GM12878 (cell line): ENCODE measurements around the gene C5AR1. TPM values are rescaled to one million over a fixed set of nuclear protein-coding genes. Genes with fewer than 3 reads are reported as not detected.

Experiments used
- ATAC-seq: fragments of 200-7000 bp; cut with Tn5 transposase; 3 replicates; pipeline ENCODE4 v1.9.1; 2020; ENCODE audit warnings: mild to moderate bottlenecking, moderate library complexity
- BruUV-seq: library from RNA; stranded (reverse); fragments of 400-500 nt; replicated peaks from 2 replicates; lab custom pipeline; 2021; lab: Mats Ljungman, UMichigan
- CTCF ChIA-PET: fragments of 300-600 bp; sonication (Branson Sonifier 250); formaldehyde crosslinking; extraction: SDS; loops from one replicate; lab custom pipeline; 2021; ENCODE audit warnings: inconsistent platforms; lab: Yijun Ruan, JAX
- POLR2A ChIA-PET: fragments of 350-600 bp; formaldehyde crosslinking; extraction: SDS; loops from one replicate; lab custom pipeline; 2021; ENCODE audit warnings: inconsistent platforms; lab: Charles Lee
- RAD21 ChIA-PET: fragments of 300-600 bp; sonication (Branson Sonifier 250); formaldehyde crosslinking; loops from one replicate; lab custom pipeline; 2023; ENCODE audit warnings: antibody characterized with exemption; ENCODE audit not compliant: unreplicated experiment; lab: Charles Lee
- SMC1A ChIA-PET: fragments of 300-600 bp; sonication (Branson Sonifier 250); formaldehyde crosslinking; loops from one replicate; lab custom pipeline; 2023; ENCODE audit not compliant: unreplicated experiment, uncharacterized antibody; lab: Charles Lee
- DNase-seq: peaks from one replicate; pipeline ENCODE4 v3.0.0-alpha.2; 2011; ENCODE audit warnings: low read depth, low spot score
- FAIRE-seq: peaks from 3 replicates; lab custom pipeline; 2011; peaks lifted over from hg19 to GRCh38; lab: Jason Lieb, UNC
- H2AFZ ChIP-seq: 2 replicates; pipeline ENCODE4 v1.6.0; 2011; ENCODE audit warnings: low read depth, low read length, control low read depth; ENCODE audit not compliant: control insufficient read depth
- H3K27ac ChIP-seq: 2 replicates; pipeline ENCODE4 v1.5.1; 2011; ENCODE audit warnings: control low read depth; ENCODE audit not compliant: control insufficient read depth, insufficient read depth
- H3K27me3 ChIP-seq, 2 experiments: replicated peaks in 1 of 2; 2 replicates each; pipeline versions ENCODE4 v1.6.0 to v1.6.1; 2011; ENCODE audit warnings: low read length in 1 of 2; ENCODE audit not compliant: control insufficient read depth in 2 of 2, insufficient read depth in 2 of 2
- H3K36me3 ChIP-seq, 2 experiments: 2 replicates each; pipeline ENCODE4 v1.5.1; 2011; ENCODE audit warnings: low read length in 1 of 2; ENCODE audit not compliant: control insufficient read depth in 2 of 2, insufficient read depth in 2 of 2
- H3K4me1 ChIP-seq: 2 replicates; pipeline ENCODE4 v1.6.1; 2011; ENCODE audit warnings: mild to moderate bottlenecking, low read length, moderate library complexity, mixed read lengths; ENCODE audit not compliant: control insufficient read depth, insufficient read depth
- H3K4me2 ChIP-seq: 2 replicates; pipeline ENCODE4 v1.6.0; 2011; ENCODE audit warnings: control low read depth; ENCODE audit not compliant: control insufficient read depth, insufficient read depth
- H3K4me3 ChIP-seq: fragments of 200-600 bp; sonication (generic); 2 replicates; pipeline ENCODE4 v1.5.1; 2016
- H3K79me2 ChIP-seq: 2 replicates; pipeline ENCODE4 v1.6.0; 2011; ENCODE audit warnings: low read length; ENCODE audit not compliant: control insufficient read depth, insufficient read depth
- H3K9ac ChIP-seq: 2 replicates; pipeline ENCODE4 v1.8.0; 2011; ENCODE audit warnings: low read length, control low read depth, mixed read lengths; ENCODE audit not compliant: control insufficient read depth, insufficient read depth
- H3K9me3 ChIP-seq: replicated peaks from 3 replicates; pipeline ENCODE4 v1.5.1; 2011; ENCODE audit warnings: mild to moderate bottlenecking, low read length; ENCODE audit not compliant: control insufficient read depth, insufficient read depth
- H4K20me1 ChIP-seq: 2 replicates; pipeline ENCODE4 v1.6.0; 2011; ENCODE audit not compliant: control insufficient read depth, insufficient read depth
- CREB1 ChIP-seq: IDR thresholded peaks from 2 replicates; pipeline ENCODE4 v1.6.1; 2012; ENCODE audit warnings: low read depth, mild to moderate bottlenecking, inconsistent platforms
- MTA3 ChIP-seq: IDR thresholded peaks from 2 replicates; pipeline ENCODE4 v1.6.1; 2012; ENCODE audit warnings: low read length, inconsistent platforms, borderline replicate concordance
- NFYB ChIP-seq: IDR thresholded peaks from 2 replicates; pipeline ENCODE4 v1.6.1; 2011; ENCODE audit warnings: low read depth, mild to moderate bottlenecking, low read length, improper control_type of control experiment, moderate library complexity; ENCODE audit not compliant: insufficient read depth
- POLR2AphosphoS2 ChIP-seq: IDR thresholded peaks from 2 replicates; pipeline ENCODE4 v1.6.1; 2011; ENCODE audit warnings: low read depth, mild to moderate bottlenecking, low read length, improper control_type of control experiment, moderate library complexity
- PRDM15 ChIP-seq: fragments of 450-650 bp; formaldehyde crosslinking; IDR thresholded peaks from 2 replicates; pipeline ENCODE4 v1.4.0; 2020; ENCODE audit warnings: mild to moderate bottlenecking, moderate library complexity
- RFX5 ChIP-seq: IDR thresholded peaks from 2 replicates; pipeline ENCODE4 v1.6.1; 2011; ENCODE audit warnings: low read depth, low read length, improper control_type of control experiment
- SMAD1 ChIP-seq: fragments of 450-650 bp; IDR thresholded peaks from 2 replicates; pipeline ENCODE4 v1.6.1; 2018; ENCODE audit warnings: mild to moderate bottlenecking, low read depth; ENCODE audit not compliant: partially characterized antibody
- TCF7 ChIP-seq: IDR thresholded peaks from 2 replicates; pipeline ENCODE4 v1.6.1; 2014; ENCODE audit warnings: antibody characterized with exemption, borderline replicate concordance
- USF2 ChIP-seq: IDR thresholded peaks from 2 replicates; pipeline ENCODE4 v1.6.1; 2011; ENCODE audit warnings: low read depth, low read length, improper control_type of control experiment, borderline replicate concordance
- ZNF207 ChIP-seq: fragments of 450-650 bp; IDR thresholded peaks from 2 replicates; pipeline ENCODE4 v1.6.1; 2014; ENCODE audit warnings: antibody characterized with exemption, mild to moderate bottlenecking, borderline replicate concordance
- ZSCAN29 ChIP-seq: fragments of 450-650 bp; IDR thresholded peaks from 2 replicates; pipeline ENCODE4 v1.6.1; 2017; ENCODE audit warnings: mild to moderate bottlenecking, moderate library complexity
- WGBS: methylation state at CpG from one replicate; pipeline ENCODE4 v1.1.6; 2016; ENCODE audit warnings: low lambda C conversion rate; ENCODE audit not compliant: insufficient replicate concordance, insufficient coverage; ENCODE audit errors: missing lambda C conversion rate; 5-methylcytosine and 5-hydroxymethylcytosine counted together
- in situ Hi-C: fragments of 300-500 bp; cut with MboI; formaldehyde crosslinking; loops from 9 replicates; pipeline ENCODE4 v1.14.3; 2018; ENCODE audit warnings: mixed read lengths
- intact Hi-C: fragments of 100-400 bp; cut with micrococcal nuclease; formaldehyde crosslinking; loops from one replicate; pipeline ENCODE4 v1.14.2; 2022; ENCODE audit not compliant: unreplicated experiment
- polyA plus RNA-seq, 11 experiments: library from polyadenylated mRNA; depleted of rRNA in 4 of 11; unstranded in 6 of 11; stranded (reverse) in 5 of 11; fragments of >200 nt; fragmentation: Nextera tagmentation in 4 of 11; fragmentation: Illumina TruSeq in 1 of 11; extraction: Ambion mirVana in 4 of 11; extraction: Trizol in 1 of 11; gene quantifications; 1 replicate in 1 of 11; 2 replicates in 10 of 11; pipeline versions ENCODE4 v1.2.1 to v1.2.3, GENCODE V29; 2011 to 2016; ENCODE audit warnings: inconsistent platforms in 2 of 11, missing spikeins in 2 of 11, low read depth in 1 of 11
- total RNA-seq, 4 experiments: library from RNA; depleted of rRNA in 3 of 4; stranded (reverse); fragments of >200 nt in 3 of 4; fragmentation: Illumina TruSeq in 1 of 4; extraction: Trizol in 1 of 4; gene quantifications; 2 replicates each; pipeline versions ENCODE4 v1.2.1 to v1.2.3, GENCODE V29; 2013 to 2021

C5AR1 gene
- total and polyA plus RNA-seq, 10 of the 15 experiments (the other 5 are each of a cell fraction or from before 2014, with no cell fraction given), result 0.04 to 1.5 (median 0.18) TPM

- no TSS peak for BruUV-seq
- Histone ChIP-seq H3K79me2 (peaks cover 25% of the 10 kb centered on the region), H3K4me3 (0 out of 2 replicates have a peak overlapping the region, but pooled peaks have one; percentile 21), H3K27me3 (no peaks in the 10 kb centered on the region), H3K9me3 (no peaks in the 10 kb centered on the region; the same call in 2 of the 3 replicates), H3K4me1 (peaks cover 7% of the 10 kb centered on the region), H4K20me1 (no peaks in the 10 kb centered on the region; the same call in 1 of the 2 replicates), H3K9ac (no peak overlapping the region), H3K27ac (no peak overlapping the region), H2AFZ (no peak overlapping the region), H3K4me2 (peak overlapping the region; percentile 1; the same call in 1 of the 2 replicates), H3K36me3 (peaks cover 12 to 17% of the 10 kb centered on the region in 2 experiments; a peak in 3 of 4 replicates)
- POLR2A ChIA-PET, result interaction anchor here (0.5 kb wide), 1 partner anchor 32 kb away, joined by 3 read pairs; no protein-coding TSS in a partner anchor
- SMC1A ChIA-PET, result no interaction called here
- FAIRE-seq (no peak), ATAC-seq (no peak), DNase-seq (no peak)
- CTCF ChIA-PET, result interaction anchor here (1.0 to 5.1 kb wide), 6 partner anchors 34 to 77 kb away, joined by 3 to 42 read pairs (median 9); no protein-coding TSS in a partner anchor
- RAD21 ChIA-PET, result interaction anchor here (1.0 kb wide), 1 partner anchor 78 kb away, joined by 5 read pairs; no protein-coding TSS in a partner anchor
- WGBS, result 62% methylated on average over 6 of the region's 6 CpGs
- intact Hi-C loops, result no loop called here
- in situ Hi-C loops, result no loop called here
- TF ChIP-seq SMAD1, result no peak
- no peak for TF ChIP-seq POLR2AphosphoS2
- TF ChIP-seq ZNF207, result no peak
- TF ChIP-seq TCF7, result no peak
Observed at GRCh38 chr19:47350630-47351029, 41.0 kb downstream of the C5AR1 start.

GRCh38 chr19:47351548-47351947, 41.9 kb downstream of the C5AR1 start:
- peak; percentile 59 for ATAC-seq
- CTCF ChIA-PET, result interaction anchor here (0.7 to 5.1 kb wide), 6 partner anchors 30 to 65 kb away, joined by 3 to 42 read pairs (median 4); no protein-coding TSS in a partner anchor
- TF ChIP-seq RFX5 (peak; percentile 95), MTA3 (no peak), PRDM15 (CRISPR knock-in tag) (no peak), CREB1 (peak; percentile 82), NFYB (peak; percentile 82), USF2 (peak; percentile 47; the same call in 1 of the 2 replicates), ZSCAN29 (no peak)

More at GRCh38 chr19:47351548-47351947, 41.9 kb downstream of the C5AR1 start:
- Histone ChIP-seq H3K79me2 (peaks cover 25% of the 10 kb centered on the region), H3K27ac (no peak overlapping the region), H3K4me3 (no peak overlapping the region), H3K9me3 (no peaks in the 10 kb centered on the region; the same call in 2 of the 3 replicates), H3K36me3 (peaks cover 12 to 23% of the 10 kb centered on the region in 2 experiments; a peak in 3 of 4 replicates), H3K27me3 (no peaks in the 10 kb centered on the region), H3K4me1 (peaks cover 7% of the 10 kb centered on the region), H2AFZ (no peak overlapping the region), H3K4me2 (peak overlapping the region; percentile 1), H4K20me1 (no peaks in the 10 kb centered on the region; the same call in 1 of the 2 replicates), H3K9ac (no peak overlapping the region)
- ChIA-PET SMC1A (interaction anchor here (1.0 kb wide), 1 partner anchor 58 kb away, joined by 3 read pairs; no protein-coding TSS in a partner anchor), POLR2A (interaction anchor here (0.6 kb wide), 1 partner anchor 137 kb away, joined by 3 read pairs; no protein-coding TSS in a partner anchor), RAD21 (interaction anchor here (0.7 to 1.0 kb wide), 2 partner anchors 77 to 209 kb away, joined by 3 to 5 read pairs; no protein-coding TSS in a partner anchor)
- in situ Hi-C loops, result no loop called here
- no peak for DNase-seq
- intact Hi-C loops, result no loop called here
- no peak for FAIRE-seq
- 61% methylated on average over 3 of the region's 3 CpGs for WGBS
- no TSS peak for BruUV-seq
